Measurements from ENCODE around the gene CNNM2. TPM values are rescaled to one million over a fixed set of nuclear protein-coding genes. Genes with fewer than 3 reads are reported as not detected.
"Not testable (repeated sequence)": the region's sequence is repeated elsewhere in the genome, so short reads cannot be mapped to it uniquely, and the experiment has no call there.

Gene CNNM2
- total and polyA plus RNA-seq, 4 donors: 3.0 to 18.3 (median 7.8) TPM

DNA sequence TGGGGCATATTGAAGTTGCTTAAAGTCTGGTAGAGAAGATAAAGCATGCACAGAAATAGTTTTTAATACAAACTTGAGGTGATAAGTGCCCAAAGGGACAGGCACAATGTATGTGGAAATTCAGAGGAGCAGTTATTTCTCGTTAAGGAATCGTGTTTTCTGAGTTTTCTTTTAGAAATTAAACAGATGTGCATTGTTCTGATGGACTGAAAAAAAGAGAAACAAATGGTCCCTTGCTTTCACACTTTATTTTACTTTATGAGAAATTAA is 45.6 kb downstream of the CNNM2 start:
- H3K4me3 ChIP-seq: no peak overlapping the region
- H3K4me1 ChIP-seq (ENCODE audit: control insufficient read depth in 5 of 5, insufficient read depth in 5 of 5, low read length in 5 of 5): peaks cover 0 to 30% (median 4%) of the 10 kb centered on the region in 5 donors
- H3K9ac ChIP-seq (ENCODE audit: insufficient read depth in 1 of 2, low read length in 2 of 2): no peak overlapping the region
- H3K36me3 ChIP-seq (ENCODE audit: control insufficient read depth in 4 of 4, insufficient read depth in 4 of 4, low read length in 4 of 4): peaks cover 0 to 1% (median 0%) of the 10 kb centered on the region in 4 donors
- no peaks in the 10 kb centered on the region for H3K9me3 ChIP-seq (ENCODE audit: control insufficient read depth in 4 of 4, insufficient read depth in 3 of 4, low read length in 3 of 4)
- TF ChIP-seq, protein P1, sequence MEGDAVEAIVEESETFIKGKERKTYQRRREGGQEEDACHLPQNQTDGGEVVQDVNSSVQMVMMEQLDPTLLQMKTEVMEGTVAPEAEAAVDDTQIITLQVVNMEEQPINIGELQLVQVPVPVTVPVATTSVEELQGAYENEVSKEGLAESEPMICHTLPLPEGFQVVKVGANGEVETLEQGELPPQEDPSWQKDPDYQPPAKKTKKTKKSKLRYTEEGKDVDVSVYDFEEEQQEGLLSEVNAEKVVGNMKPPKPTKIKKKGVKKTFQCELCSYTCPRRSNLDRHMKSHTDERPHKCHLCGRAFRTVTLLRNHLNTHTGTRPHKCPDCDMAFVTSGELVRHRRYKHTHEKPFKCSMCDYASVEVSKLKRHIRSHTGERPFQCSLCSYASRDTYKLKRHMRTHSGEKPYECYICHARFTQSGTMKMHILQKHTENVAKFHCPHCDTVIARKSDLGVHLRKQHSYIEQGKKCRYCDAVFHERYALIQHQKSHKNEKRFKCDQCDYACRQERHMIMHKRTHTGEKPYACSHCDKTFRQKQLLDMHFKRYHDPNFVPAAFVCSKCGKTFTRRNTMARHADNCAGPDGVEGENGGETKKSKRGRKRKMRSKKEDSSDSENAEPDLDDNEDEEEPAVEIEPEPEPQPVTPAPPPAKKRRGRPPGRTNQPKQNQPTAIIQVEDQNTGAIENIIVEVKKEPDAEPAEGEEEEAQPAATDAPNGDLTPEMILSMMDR (IDR thresholded peaks at IDR 0.05; ENCODE audit: control extremely low read depth, extremely low read depth): no peak
- H3K27me3 ChIP-seq (ENCODE audit: control insufficient read depth in 3 of 3, insufficient read depth in 3 of 3, low read length in 2 of 3): no peaks in the 10 kb centered on the region
- no peak overlapping the region for H3K27ac ChIP-seq (ENCODE audit: low read depth in 1 of 2, low read length in 1 of 2)
- WGBS, 2 donors: 81 to 96% methylated on average over 2 of the region's 2 CpGs
- ATAC-seq (ENCODE audit: insufficient read depth, low FRiP score): no peak
- DNase-seq: peak in 2 of 3 donors; percentile 30 to 54

DNA sequence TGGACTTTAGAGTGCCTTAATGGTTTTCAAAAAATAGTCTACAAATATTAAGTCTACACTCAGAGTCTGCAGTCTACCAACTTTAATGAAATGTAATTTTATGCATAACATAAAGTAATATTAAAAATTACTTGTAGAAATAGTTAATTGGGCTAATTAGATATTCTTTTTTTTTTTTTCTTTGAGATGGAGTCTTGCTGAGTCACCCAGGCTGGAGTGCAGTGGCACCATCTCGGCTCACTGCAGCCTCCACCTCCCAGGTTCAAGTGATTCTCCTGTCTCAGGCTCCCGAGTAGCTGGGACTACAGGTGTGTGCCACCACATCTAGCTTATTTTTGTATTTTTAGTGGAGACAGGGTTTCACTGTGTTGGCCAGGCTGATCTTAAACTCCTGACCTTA is 46.0 kb downstream of the CNNM2 start:
- not testable (repeated sequence) for H3K27me3 ChIP-seq (ENCODE audit: control insufficient read depth in 3 of 3, insufficient read depth in 3 of 3, low read length in 2 of 3); H3K36me3 ChIP-seq (ENCODE audit: control insufficient read depth in 4 of 4, insufficient read depth in 4 of 4, low read length in 4 of 4); H3K9ac ChIP-seq (ENCODE audit: insufficient read depth in 1 of 2, low read length in 2 of 2); ATAC-seq (ENCODE audit: insufficient read depth, low FRiP score); H3K9me3 ChIP-seq (ENCODE audit: control insufficient read depth in 4 of 4, insufficient read depth in 3 of 4, low read length in 3 of 4); DNase-seq; H3K27ac ChIP-seq (ENCODE audit: low read depth in 1 of 2, low read length in 1 of 2); H3K4me3 ChIP-seq
- peaks cover 0 to 28% (median 4%) of the 10 kb centered on the region in 5 donors for H3K4me1 ChIP-seq (ENCODE audit: control insufficient read depth in 5 of 5, insufficient read depth in 5 of 5, low read length in 5 of 5)
- WGBS, 2 donors: 93 to 100% methylated on average over 2 of the region's 2 CpGs

DNA sequence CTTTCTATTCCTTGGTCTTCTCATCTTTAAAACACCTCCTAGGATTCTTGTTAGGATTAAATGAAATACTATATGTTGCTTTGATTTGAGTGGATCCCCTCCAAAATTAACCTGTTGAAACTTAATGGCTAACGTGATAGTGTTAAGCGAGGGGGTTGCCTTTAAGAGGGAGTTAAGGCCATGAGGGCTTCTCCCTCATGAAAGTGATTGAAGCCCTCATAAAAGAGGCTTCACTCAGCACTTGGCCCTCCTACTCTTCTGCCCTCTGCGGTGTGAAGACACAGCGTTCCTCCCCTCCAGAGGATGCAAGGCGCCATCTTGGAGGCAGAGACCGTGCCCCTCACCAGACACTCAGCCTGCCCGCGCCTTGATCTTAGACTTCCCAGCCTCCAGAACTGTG is 46.6 kb downstream of the CNNM2 start:
- ATAC-seq (ENCODE audit: insufficient read depth, low FRiP score): no peak

GRCh38 chr10:102965311-102965851 is 47.3 kb downstream of the CNNM2 start:
- no peak overlapping the region for H3K9ac ChIP-seq (ENCODE audit: insufficient read depth in 1 of 2, low read length in 2 of 2)
- TF ChIP-seq, protein P1 (IDR thresholded peaks at IDR 0.05; ENCODE audit: control extremely low read depth, extremely low read depth): no peak
- no peak overlapping the region for H3K27ac ChIP-seq (ENCODE audit: low read depth in 1 of 2, low read length in 1 of 2)
- no peaks in the 10 kb centered on the region for H3K36me3 ChIP-seq (ENCODE audit: control insufficient read depth in 4 of 4, insufficient read depth in 4 of 4, low read length in 4 of 4)
- no peak overlapping the region for H3K4me3 ChIP-seq
- peaks cover 0 to 26% (median 4%) of the 10 kb centered on the region in 5 donors for H3K4me1 ChIP-seq (ENCODE audit: control insufficient read depth in 5 of 5, insufficient read depth in 5 of 5, low read length in 5 of 5)
- DNase-seq (no peak), ATAC-seq (ENCODE audit: insufficient read depth, low FRiP score) (no peak)
- H3K9me3 ChIP-seq (ENCODE audit: control insufficient read depth in 4 of 4, insufficient read depth in 3 of 4, low read length in 3 of 4): no peaks in the 10 kb centered on the region
- no peaks in the 10 kb centered on the region for H3K27me3 ChIP-seq (ENCODE audit: control insufficient read depth in 3 of 3, insufficient read depth in 3 of 3, low read length in 2 of 3)
- 65 to 94% methylated on average over 7 of the region's 7 CpGs for WGBS, 2 donors

More for the DNA sequence above, 46.6 kb downstream of the CNNM2 start:
- H3K4me1 ChIP-seq (ENCODE audit: control insufficient read depth in 5 of 5, insufficient read depth in 5 of 5, low read length in 5 of 5): peaks cover 0 to 26% (median 4%) of the 10 kb centered on the region in 5 donors
- no peak overlapping the region for H3K4me3 ChIP-seq
- TF ChIP-seq, protein P1 (IDR thresholded peaks at IDR 0.05; ENCODE audit: control extremely low read depth, extremely low read depth): no peak
- H3K27me3 ChIP-seq (ENCODE audit: control insufficient read depth in 3 of 3, insufficient read depth in 3 of 3, low read length in 2 of 3): no peaks in the 10 kb centered on the region
- DNase-seq: no peak
- no peaks in the 10 kb centered on the region for H3K9me3 ChIP-seq (ENCODE audit: control insufficient read depth in 4 of 4, insufficient read depth in 3 of 4, low read length in 3 of 4)
- no peak overlapping the region for H3K9ac ChIP-seq (ENCODE audit: insufficient read depth in 1 of 2, low read length in 2 of 2)
- no peaks in the 10 kb centered on the region for H3K36me3 ChIP-seq (ENCODE audit: control insufficient read depth in 4 of 4, insufficient read depth in 4 of 4, low read length in 4 of 4)
- no peak overlapping the region for H3K27ac ChIP-seq (ENCODE audit: low read depth in 1 of 2, low read length in 1 of 2)
- WGBS, 2 donors: 96 to 97% methylated on average over 8 of the region's 8 CpGs
